Measurements from ENCODE around the gene B4GALNT2.
"Not testable (repeated sequence)": the region's sequence is repeated elsewhere in the genome, so short reads cannot be mapped to it uniquely, and the experiment has no call there.

B4GALNT2 gene

DNA sequence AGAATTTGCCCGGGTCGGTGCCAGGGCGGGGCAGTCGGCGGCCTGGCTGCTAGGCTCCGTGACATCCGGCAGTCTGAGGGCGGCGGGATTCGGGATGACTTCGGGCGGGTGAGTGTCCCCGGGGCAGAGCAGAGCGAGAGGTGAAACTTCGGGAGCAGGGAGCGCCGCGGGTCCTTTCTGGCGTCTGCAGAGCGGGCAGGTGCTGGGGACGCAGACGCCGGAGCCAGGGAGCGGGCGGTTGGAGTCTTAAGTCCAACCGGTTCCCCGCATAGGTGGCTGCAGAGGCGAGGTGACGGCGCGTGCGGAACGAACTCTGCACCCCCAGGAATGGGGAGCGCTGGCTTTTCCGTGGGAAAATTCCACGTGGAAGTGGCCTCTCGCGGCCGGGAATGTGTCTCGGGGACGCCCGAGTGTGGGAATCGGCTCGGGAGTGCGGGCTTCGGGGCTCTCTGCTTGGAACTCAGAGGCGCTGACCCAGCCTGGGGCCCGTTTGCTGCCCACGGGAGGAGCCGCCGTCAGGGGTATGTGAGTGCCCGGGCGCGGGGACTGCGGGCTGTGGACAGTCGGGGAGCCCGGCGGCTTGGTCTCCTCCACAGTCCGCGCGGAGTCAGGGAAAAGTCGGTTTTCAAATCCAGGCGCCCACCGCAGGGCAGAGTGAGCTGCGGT is at the start of gene B4GALNT2:
TSS of gene B4GALNT2 (plus strand) at position 71 of the 666 bp plus-strand sequence. CDS start at position 95, 24 bp downstream.
- DNase-seq = no peak

- not testable (repeated sequence) for DNase-seq
Measured at GRCh38 chr17:49085046-49085445, 47.5 kb upstream of the B4GALNT2 start.

DNA sequence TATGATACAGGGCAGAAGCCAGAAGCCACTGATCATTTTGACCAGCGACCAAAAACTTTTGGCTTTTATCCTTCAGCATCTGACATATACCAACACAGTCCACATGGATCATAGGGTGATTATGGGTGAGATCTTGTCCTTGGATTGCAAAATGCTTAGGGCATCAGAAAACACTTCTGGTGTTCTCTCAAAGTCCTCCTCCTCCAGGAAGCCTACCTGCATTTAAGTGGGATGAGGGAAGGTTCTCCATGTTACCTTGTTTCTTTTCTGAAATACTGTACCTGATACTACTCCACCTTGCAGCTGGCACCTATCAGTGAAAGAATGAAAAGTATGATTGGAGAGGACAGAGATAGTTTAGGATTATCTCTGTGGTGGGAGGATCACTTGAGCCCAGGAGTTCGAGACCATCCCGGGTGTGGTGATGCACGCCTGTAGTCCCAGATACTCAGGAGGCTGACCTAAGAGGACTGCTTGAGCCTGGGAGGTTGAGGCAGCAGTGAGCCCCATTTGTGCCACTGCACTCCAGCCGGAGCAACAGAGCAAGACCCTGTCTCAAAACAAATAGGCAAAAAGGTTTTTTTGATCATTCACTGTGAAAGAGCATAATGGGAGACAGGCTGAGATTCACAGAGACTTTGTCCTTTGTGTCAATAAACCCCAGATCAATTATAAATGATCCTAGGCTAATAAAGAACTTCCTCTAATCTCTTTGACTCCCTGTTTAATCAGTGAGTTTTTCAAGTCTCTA is 46.8 kb upstream of the B4GALNT2 start:
- DNase-seq = no peak

DNA sequence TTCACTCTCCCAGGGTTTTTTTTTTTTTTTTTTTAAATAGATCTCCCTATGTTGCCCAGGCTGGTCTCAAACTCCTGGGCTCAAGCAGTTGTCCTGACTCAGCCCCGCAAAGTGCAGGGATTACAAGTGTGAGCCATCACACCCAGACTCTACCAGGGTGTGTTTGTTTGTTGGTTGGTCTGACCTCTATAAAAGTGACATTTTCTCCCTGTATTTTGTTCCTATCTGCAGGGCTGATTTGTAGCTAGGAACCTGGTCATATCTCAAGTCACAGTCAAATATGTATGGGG is 46.3 kb upstream of the B4GALNT2 start:
- DNase-seq = no peak

DNA sequence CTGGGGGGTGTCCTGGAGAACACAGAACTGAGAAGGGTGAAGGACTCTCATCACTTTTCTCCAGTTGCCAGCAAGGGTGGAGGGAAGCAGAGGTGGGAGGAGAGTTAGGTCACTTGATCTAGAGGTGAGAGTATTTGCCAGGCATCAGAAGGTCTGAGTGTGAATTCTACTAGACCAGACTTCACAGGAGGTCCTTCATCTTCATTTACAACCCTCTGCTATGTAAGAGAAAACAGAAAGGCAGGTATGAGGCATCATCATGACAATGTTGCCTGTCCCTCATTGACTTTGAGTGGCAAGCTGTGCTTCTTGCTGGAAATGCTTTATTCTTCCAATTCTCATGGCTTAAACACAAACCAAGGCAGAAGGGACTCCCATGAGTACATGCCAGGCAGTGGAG is 45.9 kb upstream of the B4GALNT2 start:
- DNase-seq = no peak

GRCh38 chr17:49089094-49089493 is 43.5 kb upstream of the B4GALNT2 start:
- DNase-seq = no peak

GRCh38 chr17:49090878-49091594 is 41.5 kb upstream of the B4GALNT2 start:
- DNase-seq = no peak

GRCh38 chr17:49093131-49093530 is 39.4 kb upstream of the B4GALNT2 start:
- no peak for DNase-seq

DNA sequence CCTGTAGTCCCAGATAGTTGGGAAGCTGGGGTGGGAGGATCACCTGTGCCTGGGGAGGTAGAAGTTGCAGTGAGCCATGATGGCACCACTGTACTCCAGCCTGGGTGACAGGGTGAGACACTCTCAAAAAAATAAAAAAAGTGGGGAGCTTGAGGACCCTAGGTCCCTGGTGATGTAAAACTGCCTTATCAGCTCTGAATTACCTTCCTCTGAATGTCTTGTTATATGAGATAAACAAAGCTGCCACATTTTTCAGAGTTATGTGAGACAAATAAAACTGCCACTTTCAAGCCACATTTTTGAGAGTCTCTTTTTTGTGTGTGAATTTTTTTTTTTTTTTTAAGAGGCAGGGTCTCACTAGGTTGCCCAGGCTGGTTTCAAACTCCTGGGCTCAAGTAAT is 32.0 kb upstream of the B4GALNT2 start:
- DNase-seq = no peak

DNA sequence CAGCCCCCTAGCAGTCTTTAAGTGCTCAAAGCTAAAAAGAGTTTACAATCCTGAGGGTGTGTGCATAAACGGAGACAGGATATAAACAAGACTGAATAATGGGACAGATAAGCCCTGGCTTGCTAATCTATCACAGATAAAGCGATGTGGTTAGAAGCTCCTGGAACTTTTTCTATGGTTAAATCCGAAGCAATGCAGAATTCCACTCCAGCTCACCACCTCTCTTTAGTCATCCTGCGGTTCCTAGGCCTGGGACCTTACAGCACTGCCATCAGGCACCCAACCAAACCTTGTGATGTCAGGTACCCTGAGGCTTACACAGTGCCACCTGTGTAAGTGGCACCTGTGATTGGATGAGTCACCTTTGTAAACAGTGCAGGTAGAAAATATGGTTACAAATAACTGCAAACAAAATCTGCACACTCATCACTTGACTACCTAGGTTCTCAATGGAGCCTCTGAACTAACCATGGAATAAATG is 31.5 kb upstream of the B4GALNT2 start:
- DNase-seq = no peak

- not testable (repeated sequence) for DNase-seq
Measured at GRCh38 chr17:49103360-49103759, 29.2 kb upstream of the B4GALNT2 start.

DNA sequence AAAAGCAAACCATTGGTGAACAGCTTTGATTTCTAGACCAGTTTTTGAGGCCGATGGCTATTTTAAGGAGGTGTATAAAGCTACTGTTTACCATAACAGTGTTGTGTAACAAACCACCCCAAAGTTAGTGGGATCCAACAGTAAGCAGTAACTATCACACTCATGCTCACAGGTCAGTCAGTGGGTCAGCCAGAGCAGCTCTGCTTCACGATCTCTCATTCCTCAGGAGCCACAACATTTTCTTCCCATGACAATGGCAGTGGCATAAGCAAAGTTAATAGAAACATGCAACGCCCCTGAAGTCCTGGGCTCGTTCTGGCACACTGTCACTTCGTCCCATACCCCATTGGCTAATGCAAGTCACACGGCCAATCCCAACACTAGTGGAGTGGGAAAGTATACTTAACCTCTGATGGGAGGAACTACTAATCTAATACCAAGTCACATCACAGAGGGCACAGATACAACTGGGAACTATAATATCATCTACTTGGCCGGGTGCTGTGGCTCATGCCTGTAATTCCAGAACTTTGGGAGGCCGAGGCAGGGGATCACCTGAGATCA is 28.0 kb upstream of the B4GALNT2 start:
- DNase-seq = no peak

DNA sequence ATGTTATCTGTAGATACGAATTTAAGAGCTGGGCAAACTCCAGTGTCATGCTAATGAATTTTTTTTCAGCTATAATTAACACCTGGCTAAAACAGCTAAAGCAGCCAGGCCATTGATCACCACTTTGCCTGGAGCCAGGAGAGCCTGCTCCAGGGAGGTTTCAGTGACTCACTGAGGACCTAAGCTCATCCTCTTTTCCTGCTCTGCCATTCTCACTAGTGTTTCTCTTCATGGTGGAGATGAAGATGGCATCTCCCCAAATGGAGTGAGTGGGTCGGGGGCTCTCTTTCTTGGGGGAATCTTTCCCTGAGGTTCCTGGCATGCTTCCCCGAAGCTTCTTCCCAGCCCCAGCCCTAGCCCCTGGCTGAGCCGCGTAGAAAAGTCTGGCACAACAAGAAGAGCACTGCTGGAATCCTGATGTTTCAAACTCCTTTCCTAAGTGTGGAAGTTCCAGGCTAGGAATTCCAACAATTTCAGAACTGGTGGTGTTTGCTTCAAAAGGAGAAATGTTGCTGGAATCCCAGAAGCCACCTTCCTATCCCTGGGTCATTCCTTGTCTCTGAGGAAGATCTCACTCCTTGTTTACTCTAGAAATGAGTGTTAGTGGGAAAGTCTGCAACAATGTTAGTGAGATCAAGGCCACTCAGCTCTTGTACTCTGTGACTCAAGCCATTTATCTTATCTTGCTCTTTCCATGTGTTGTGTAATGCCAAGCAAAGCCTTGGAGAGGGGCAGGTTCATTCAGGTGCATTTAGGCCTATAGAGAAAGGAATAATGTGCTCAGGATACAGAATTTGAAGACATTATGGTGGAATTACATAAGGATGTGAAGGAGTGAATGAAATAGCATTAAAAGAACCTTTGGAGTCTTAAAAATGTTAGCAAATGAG is 26.0 kb upstream of the B4GALNT2 start:
- DNase-seq = no peak

DNA sequence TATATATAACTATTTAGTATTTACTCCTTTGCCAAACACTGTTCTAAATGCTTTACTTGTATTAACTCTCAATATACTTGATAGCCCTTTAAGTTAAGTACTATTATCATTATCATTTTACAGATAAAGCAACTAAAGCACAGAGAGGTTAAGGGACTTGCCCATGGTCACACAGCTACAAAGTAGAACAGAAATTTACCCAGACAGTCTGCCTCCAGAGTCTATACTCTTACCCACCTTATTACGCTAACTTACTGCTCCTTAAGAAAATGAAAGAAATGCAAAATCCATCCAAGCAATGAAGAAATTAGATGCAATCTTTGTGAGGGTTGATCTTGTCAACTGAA is 25.4 kb upstream of the B4GALNT2 start:
- DNase-seq = no peak

GRCh38 chr17:49108318-49108717 is 24.3 kb upstream of the B4GALNT2 start:
- no peak for DNase-seq

DNA sequence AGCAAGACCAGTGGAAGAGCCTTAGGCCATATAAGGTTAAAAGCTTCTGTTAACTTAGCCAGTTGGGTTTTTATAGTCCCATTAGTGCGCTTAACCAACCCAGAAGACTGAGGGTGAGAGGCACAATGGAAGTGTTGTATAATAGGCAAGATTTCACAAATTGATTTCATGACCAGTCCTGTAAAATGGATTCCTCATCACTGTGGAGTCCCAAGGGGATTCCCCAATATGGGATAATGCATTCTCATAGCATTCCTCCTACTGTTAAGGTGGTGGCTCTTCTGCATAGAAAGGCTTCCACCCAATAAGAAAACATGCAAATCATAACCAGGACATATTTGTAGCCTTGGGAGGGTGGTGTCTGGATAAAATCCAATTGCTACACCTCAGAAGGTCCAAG is 22.1 kb upstream of the B4GALNT2 start:
- no peak for DNase-seq

DNA sequence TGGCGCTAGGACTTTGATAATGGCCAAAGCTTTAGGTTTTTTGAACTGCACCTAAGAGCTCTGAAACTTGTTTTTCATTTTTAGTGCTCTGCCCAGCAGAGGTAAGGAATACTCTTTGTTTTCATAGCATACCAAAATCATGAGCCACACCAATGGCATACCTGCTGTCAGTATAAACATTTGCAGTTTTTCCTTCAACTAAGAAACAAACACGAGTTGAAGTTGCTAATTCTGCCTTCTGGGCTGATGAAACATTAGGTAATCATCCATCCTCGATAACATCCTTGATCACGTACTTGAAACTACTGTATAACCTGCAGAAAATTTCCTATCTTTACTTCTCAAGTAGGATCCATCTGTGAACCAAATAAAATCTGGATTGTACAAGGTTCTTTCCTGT is 20.6 kb upstream of the B4GALNT2 start:
- DNase-seq = no peak

- DNase-seq = no peak
Measured at GRCh38 chr17:49112936-49113335, 19.6 kb upstream of the B4GALNT2 start.

DNA sequence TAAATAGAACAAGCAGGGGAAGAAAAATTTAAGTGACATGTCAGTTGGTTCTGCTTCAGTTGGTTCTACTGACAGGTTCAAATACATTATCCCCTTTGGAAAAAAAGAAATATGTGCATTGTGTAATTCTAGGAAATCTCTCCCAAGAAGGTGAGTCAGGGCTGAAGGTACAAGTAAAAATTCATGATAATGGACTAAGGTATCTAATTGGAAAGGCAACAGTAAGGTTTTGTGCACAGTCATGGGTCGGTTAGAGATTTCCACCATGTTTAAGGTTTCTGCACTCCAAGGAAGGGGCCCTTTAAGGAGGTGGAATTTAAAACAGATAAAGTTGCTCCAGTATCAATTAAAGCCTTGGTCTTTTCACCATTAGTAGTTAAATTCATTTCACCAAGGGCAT is 17.9 kb upstream of the B4GALNT2 start:
- no peak for DNase-seq

DNA sequence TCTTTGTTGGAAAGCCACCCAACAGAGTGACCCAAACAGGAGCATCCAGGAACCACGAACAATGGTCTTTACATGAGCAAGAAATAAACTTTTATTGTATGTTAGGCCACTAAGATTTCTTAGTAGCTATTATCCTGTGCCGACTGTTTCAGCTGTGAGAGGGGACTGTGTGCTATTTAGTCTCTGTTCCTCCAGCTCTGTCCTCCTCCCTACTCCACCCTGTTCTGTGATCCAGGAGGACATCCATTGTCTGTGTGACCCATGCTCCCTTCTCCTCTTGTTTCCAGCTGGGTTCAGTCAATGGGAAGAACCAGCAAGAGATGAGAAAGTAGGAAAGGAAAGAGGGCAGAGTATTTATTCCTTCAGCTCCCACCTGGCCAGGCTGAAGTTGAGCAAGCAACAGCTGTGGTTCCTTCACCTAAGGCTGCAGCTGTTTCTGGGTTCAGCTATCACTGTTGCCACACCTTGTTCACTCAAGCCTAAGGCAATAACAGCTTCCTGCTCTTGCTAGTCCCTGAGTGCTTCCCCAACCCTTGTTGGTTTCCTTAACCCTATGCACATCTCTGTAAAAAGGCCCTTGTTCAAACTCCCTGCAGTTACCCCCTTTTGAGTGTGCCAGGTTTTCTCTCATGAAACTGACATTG is 14.9 kb upstream of the B4GALNT2 start:
- DNase-seq = no peak

DNA sequence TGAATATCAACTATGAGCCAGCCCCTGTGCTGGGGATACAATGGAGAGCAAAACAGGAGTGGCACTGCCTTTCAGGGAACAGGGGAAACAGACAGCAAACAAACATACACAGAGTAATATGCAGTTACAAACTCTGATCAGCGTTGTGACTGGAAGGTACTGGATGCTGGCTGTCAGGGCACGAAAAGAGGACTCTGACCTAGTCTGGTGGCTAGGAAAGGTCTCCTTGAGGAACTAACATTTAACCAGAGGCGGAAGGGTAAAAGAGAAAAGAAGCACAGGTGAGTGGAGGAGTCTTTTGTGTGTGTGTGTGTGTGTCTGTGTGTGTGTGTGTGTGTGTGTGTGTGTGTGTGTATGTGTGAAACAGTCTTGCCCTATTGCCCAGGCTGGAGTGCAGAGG is 12.4 kb upstream of the B4GALNT2 start:
- no peak for DNase-seq

DNA sequence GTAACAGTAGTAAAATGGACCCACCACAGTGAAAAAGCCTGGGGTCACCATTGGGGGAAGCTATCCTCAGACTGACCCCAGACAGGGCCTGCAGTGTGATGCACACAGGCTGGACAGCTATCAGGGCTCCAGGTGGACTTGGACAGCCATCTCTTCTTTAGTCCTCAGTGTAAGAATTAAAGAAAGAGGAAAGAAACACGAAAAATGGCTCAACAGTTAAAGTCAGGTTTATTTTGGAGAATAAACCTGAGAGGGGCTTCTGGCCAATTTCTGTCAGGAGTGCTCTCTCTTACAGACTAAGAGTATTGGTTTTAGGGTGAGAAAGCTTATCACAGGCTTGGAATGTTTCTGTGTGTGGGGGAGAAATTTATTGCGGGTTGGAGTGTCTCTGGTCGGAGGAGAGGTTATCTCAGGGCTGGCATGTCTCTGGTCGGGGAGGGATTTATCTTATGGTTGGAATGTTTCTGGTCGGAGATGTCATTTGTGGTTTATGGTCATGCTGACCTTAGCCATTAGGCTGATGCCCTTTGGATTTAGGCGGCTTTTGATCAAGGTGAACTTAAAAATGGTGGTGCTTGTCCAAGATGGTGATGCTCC is 10.8 kb upstream of the B4GALNT2 start:
- no peak for DNase-seq
